MM.1S (cell line): ENCODE data around the gene CNPY1.

ENCODE experiments used
- DNase-seq: peaks from one replicate; pipeline ENCODE4 v3.0.0-alpha.2; 2015
- H2AFZ ChIP-seq: fragments of 300-600 bp; sonication (generic); 2 replicates; pipeline ENCODE4 v1.6.0; 2016; ENCODE audit warnings: antibody characterized with exemption, low read length
- H3F3A ChIP-seq: fragments of 300-600 bp; sonication (generic); 2 replicates; pipeline ENCODE4 v1.6.1; 2016; ENCODE audit warnings: mild to moderate bottlenecking, antibody characterized with exemption, low read length, moderate library complexity, mixed read lengths; ENCODE audit not compliant: insufficient read depth
- H3K27ac ChIP-seq: fragments of 300-600 bp; sonication (generic); 2 replicates; pipeline ENCODE4 v1.5.1; 2016; ENCODE audit warnings: mild to moderate bottlenecking, low read length
- H3K27me3 ChIP-seq: fragments of 300-600 bp; sonication (generic); replicated peaks from 2 replicates; pipeline ENCODE4 v1.6.0; 2016; ENCODE audit warnings: low read length; ENCODE audit not compliant: insufficient read depth
- H3K36me3 ChIP-seq: fragments of 300-600 bp; sonication (generic); replicated peaks from 2 replicates; pipeline ENCODE4 v1.6.1; 2016; ENCODE audit warnings: mild to moderate bottlenecking, low read length, mixed read lengths; ENCODE audit not compliant: insufficient read depth
- H3K4me1 ChIP-seq: fragments of 300-600 bp; sonication (generic); 2 replicates; pipeline ENCODE4 v1.6.1; 2016; ENCODE audit warnings: low read length, mixed read lengths
- H3K4me2 ChIP-seq: fragments of 300-600 bp; sonication (generic); 2 replicates; pipeline ENCODE4 v1.6.0; 2016; ENCODE audit warnings: low read depth, low read length
- H3K4me3 ChIP-seq: fragments of 300-600 bp; sonication (generic); 2 replicates; pipeline ENCODE4 v1.5.1; 2016; ENCODE audit warnings: low read length, mixed read lengths
- H3K79me2 ChIP-seq: fragments of 300-600 bp; sonication (generic); 2 replicates; pipeline ENCODE4 v1.6.1; 2016; ENCODE audit warnings: mixed run types, low read length, mixed read lengths
- H3K9ac ChIP-seq: fragments of 300-600 bp; sonication (generic); 2 replicates; pipeline ENCODE4 v1.6.1; 2016; ENCODE audit warnings: low read length, mixed read lengths
- H3K9me2 ChIP-seq: fragments of 300-600 bp; sonication (generic); replicated peaks from 2 replicates; pipeline ENCODE4 v1.6.1; 2016; ENCODE audit warnings: mild to moderate bottlenecking, low read length, mixed read lengths; ENCODE audit not compliant: insufficient read depth
- H3K9me3 ChIP-seq: fragments of 300-600 bp; sonication (generic); replicated peaks from 2 replicates; pipeline ENCODE4 v1.6.1; 2016; ENCODE audit warnings: mild to moderate bottlenecking, low read length, mixed read lengths; ENCODE audit not compliant: insufficient read depth
- H4K20me1 ChIP-seq: fragments of 300-600 bp; sonication (generic); 2 replicates; pipeline ENCODE4 v1.6.1; 2016; ENCODE audit warnings: mild to moderate bottlenecking, low read length, moderate library complexity, mixed read lengths; ENCODE audit not compliant: insufficient read depth
- EZH2 ChIP-seq: fragments of 300-600 bp; sonication (generic); optimal IDR thresholded peaks from 2 replicates; pipeline ENCODE3; 2017; ENCODE audit warnings: low read depth, mild to moderate bottlenecking, antibody characterized with exemption, low read length, mixed read lengths
- EZH2phosphoT487 ChIP-seq: fragments of 300-600 bp; sonication (generic); IDR thresholded peaks from 2 replicates; pipeline ENCODE4 v1.6.1; 2018; ENCODE audit warnings: antibody characterized with exemption, low read length
- TF ChIP-seq, protein P1 (sequence below): fragments of 300-600 bp; sonication (generic); IDR thresholded peaks from 2 replicates; pipeline ENCODE4 v1.5.1; 2016; ENCODE audit warnings: antibody characterized with exemption, low read length, mixed read lengths

The CNPY1 gene

DNA sequence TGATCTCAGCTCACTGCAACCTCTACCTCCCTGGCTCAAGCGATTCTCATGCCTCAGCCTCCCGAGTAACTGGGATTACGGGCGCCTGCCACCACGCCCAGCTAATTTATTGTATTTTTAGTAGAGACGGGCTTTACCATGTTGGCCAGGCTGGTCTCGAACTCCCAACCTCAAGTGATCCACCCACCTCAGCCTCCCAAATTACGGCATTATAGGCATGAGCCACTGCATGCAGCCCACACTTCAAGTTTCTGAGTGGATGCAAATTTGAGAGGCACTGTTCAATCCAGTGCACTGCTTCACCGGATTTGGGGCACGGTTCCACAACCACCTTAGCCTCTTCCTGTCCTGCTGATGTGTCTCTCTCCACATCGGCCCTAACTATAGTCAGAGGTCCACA is 16.5 kb downstream of the CNPY1 start:
- Histone ChIP-seq H3K4me1 (no peaks in the 10 kb centered on the region), H3K9me3 (no peaks in the 10 kb centered on the region), H3K27ac (no peak overlapping the region), H3K9me2 (no peaks in the 10 kb centered on the region), H2AFZ (no peak overlapping the region), H3K36me3 (no peaks in the 10 kb centered on the region), H3F3A (no peaks in the 10 kb centered on the region), H4K20me1 (no peaks in the 10 kb centered on the region), H3K27me3 (peaks cover 96% of the 10 kb centered on the region), H3K4me2 (no peak overlapping the region), H3K9ac (no peak overlapping the region), H3K4me3 (no peak overlapping the region), H3K79me2 (no peaks in the 10 kb centered on the region)
- TF ChIP-seq EZH2phosphoT487 = no peak
- TF ChIP-seq, protein P1, sequence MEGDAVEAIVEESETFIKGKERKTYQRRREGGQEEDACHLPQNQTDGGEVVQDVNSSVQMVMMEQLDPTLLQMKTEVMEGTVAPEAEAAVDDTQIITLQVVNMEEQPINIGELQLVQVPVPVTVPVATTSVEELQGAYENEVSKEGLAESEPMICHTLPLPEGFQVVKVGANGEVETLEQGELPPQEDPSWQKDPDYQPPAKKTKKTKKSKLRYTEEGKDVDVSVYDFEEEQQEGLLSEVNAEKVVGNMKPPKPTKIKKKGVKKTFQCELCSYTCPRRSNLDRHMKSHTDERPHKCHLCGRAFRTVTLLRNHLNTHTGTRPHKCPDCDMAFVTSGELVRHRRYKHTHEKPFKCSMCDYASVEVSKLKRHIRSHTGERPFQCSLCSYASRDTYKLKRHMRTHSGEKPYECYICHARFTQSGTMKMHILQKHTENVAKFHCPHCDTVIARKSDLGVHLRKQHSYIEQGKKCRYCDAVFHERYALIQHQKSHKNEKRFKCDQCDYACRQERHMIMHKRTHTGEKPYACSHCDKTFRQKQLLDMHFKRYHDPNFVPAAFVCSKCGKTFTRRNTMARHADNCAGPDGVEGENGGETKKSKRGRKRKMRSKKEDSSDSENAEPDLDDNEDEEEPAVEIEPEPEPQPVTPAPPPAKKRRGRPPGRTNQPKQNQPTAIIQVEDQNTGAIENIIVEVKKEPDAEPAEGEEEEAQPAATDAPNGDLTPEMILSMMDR = no peak
- no peak for TF ChIP-seq EZH2
- DNase-seq = no peak

DNA sequence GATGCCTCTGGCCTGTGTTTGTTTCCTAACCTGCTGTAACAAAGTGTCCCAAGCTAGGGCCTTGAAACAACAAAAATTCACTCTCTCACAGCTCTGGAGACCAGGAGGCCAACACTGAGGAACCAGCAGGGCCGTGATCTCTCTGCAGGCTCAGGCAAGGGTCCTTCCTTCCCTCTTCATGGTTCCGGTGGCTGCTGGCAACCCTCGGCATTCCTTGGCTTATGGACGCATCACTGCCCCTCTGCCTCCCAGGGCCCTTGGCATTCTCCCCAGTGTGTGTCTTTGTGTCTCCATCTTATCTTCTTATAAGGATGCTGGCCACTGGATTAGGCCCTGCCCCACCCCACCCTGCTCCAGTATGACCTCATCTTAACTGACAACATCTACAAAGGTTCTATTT is 17.0 kb downstream of the CNPY1 start:
- Histone ChIP-seq H3K4me3 (no peak overlapping the region), H3K79me2 (no peaks in the 10 kb centered on the region), H2AFZ (no peak overlapping the region), H3K4me1 (no peaks in the 10 kb centered on the region), H3F3A (no peaks in the 10 kb centered on the region), H3K9ac (no peak overlapping the region), H3K9me2 (no peaks in the 10 kb centered on the region), H3K9me3 (no peaks in the 10 kb centered on the region), H3K27me3 (peaks cover 92% of the 10 kb centered on the region), H4K20me1 (no peaks in the 10 kb centered on the region), H3K36me3 (no peaks in the 10 kb centered on the region), H3K4me2 (no peak overlapping the region), H3K27ac (no peak overlapping the region)
- no peak for DNase-seq
- TF ChIP-seq EZH2phosphoT487 = no peak
- TF ChIP-seq, protein P1 = no peak
- no peak for TF ChIP-seq EZH2

DNA sequence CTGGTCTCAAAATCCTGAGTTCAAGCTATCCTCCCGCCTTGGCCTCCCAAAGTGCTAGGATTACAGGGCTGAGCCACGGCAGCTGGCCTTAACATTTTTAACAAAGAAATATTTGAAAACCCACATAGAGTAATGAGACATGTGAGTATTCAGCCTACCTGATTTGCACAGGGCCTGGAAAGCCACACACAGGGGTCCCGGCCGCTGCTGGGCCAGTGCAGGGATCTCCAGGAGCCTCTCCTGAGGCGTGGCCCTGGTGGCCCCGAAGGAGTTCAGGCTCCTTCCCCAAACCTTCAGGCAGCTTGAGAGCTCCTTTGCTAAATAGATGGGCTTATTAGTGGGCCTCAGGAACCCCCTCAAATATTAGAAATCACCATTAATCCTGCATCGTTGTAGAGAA is 18.7 kb downstream of the CNPY1 start:
- H3K4me3 ChIP-seq = no peak overlapping the region
- TF ChIP-seq, protein P1 = no peak
- TF ChIP-seq EZH2 (no peak), EZH2phosphoT487 (no peak)
- no peak overlapping the region for H3K9ac ChIP-seq
- H3K9me2 ChIP-seq = no peaks in the 10 kb centered on the region
- H3K27ac ChIP-seq = no peak overlapping the region
- no peaks in the 10 kb centered on the region for H3K4me1 ChIP-seq
- no peak overlapping the region for H2AFZ ChIP-seq
- no peaks in the 10 kb centered on the region for H3K9me3 ChIP-seq
- H3K4me2 ChIP-seq = no peak overlapping the region
- H4K20me1 ChIP-seq = no peaks in the 10 kb centered on the region
- no peaks in the 10 kb centered on the region for H3K36me3 ChIP-seq
- no peaks in the 10 kb centered on the region for H3F3A ChIP-seq
- peaks cover 89% of the 10 kb centered on the region for H3K27me3 ChIP-seq
- H3K79me2 ChIP-seq = no peaks in the 10 kb centered on the region
- DNase-seq = no peak

DNA sequence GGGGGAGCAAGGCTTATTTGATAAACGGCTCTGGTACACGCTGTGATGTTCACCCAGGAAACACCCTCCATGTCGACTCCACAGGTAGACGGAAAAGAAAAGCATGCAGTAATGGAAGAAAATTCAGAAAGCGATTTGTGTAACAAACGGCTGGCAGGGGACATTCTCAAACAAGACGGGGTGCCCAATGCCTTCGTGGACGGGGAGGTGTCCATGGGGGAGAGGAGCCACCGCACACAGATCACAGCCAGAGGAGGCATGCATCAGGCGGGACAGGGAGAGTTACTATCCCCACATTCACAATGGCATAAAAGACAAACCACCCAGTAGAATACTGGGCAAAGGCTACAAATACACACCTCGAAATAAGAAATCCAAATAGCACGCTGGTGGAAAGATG is 20.1 kb downstream of the CNPY1 start:
- TF ChIP-seq, protein P1 = no peak
- no peak for TF ChIP-seq EZH2
- no peak for TF ChIP-seq EZH2phosphoT487
- Histone ChIP-seq H3K9me2 (no peaks in the 10 kb centered on the region), H3K27me3 (peaks cover 89% of the 10 kb centered on the region)

More for the DNA sequence above, 20.1 kb downstream of the CNPY1 start:
- Histone ChIP-seq H3K4me2 (no peak overlapping the region), H3F3A (no peaks in the 10 kb centered on the region), H2AFZ (no peak overlapping the region), H3K9ac (no peak overlapping the region), H3K36me3 (no peaks in the 10 kb centered on the region), H3K79me2 (no peaks in the 10 kb centered on the region), H3K4me1 (no peaks in the 10 kb centered on the region), H3K27ac (no peak overlapping the region), H3K4me3 (no peak overlapping the region), H4K20me1 (no peaks in the 10 kb centered on the region), H3K9me3 (no peaks in the 10 kb centered on the region)
- no peak for DNase-seq
